Mesenchymal stem cell (in vitro differentiated cells and primary cell): ENCODE data around the gene ADAMTS18.

Source experiments
- DNase-seq: peaks from one replicate; pipeline ENCODE4 v3.0.0-alpha.2; 2013
- H2AFZ ChIP-seq: one replicate; pipeline ENCODE4 v1.6.1; 2013; ENCODE audit warnings: low read depth, mild to moderate bottlenecking, control low read depth, inconsistent platforms, low read length, moderate library complexity
- H2AK5ac ChIP-seq: 2 replicates; pipeline ENCODE4 v1.6.1; 2013; ENCODE audit warnings: low read length, moderate library complexity, mild to moderate bottlenecking, inconsistent platforms; ENCODE audit not compliant: severe bottlenecking
- H2BK120ac ChIP-seq: one replicate; pipeline ENCODE4 v1.6.1; 2013; ENCODE audit warnings: low read depth, mild to moderate bottlenecking, inconsistent platforms, low read length, moderate library complexity
- H2BK12ac ChIP-seq, 2 experiments: one replicate each; pipeline ENCODE4 v1.6.1; 2013; ENCODE audit warnings: inconsistent platforms in 2 of 2, low read length in 2 of 2, mild to moderate bottlenecking in 2 of 2, moderate library complexity in 2 of 2, control low read depth in 1 of 2
- H2BK15ac ChIP-seq: one replicate; pipeline ENCODE4 v1.6.1; 2013; ENCODE audit warnings: mild to moderate bottlenecking, low read depth, inconsistent platforms; ENCODE audit not compliant: poor library complexity, severe bottlenecking
- H2BK5ac ChIP-seq: 2 replicates; pipeline ENCODE4 v1.6.1; 2013; ENCODE audit warnings: low read depth, mild to moderate bottlenecking, low read length, control low read depth, inconsistent platforms; ENCODE audit not compliant: poor library complexity, severe bottlenecking
- H3K14ac ChIP-seq, 2 experiments: one replicate each; pipeline ENCODE4 v1.6.1; 2013; ENCODE audit warnings: inconsistent platforms in 2 of 2, low read length in 2 of 2, control low read depth in 1 of 2, mild to moderate bottlenecking in 1 of 2, moderate library complexity in 1 of 2
- H3K18ac ChIP-seq, 2 experiments: one replicate each; pipeline ENCODE4 v1.6.1; 2013; ENCODE audit warnings: inconsistent platforms in 2 of 2, low read length in 2 of 2, control low read depth in 1 of 2, low read depth in 1 of 2, mild to moderate bottlenecking in 1 of 2
- H3K23ac ChIP-seq, 2 experiments: one replicate each; pipeline ENCODE4 v1.6.1; 2013; ENCODE audit warnings: inconsistent platforms in 2 of 2, low read length in 2 of 2, mild to moderate bottlenecking in 2 of 2, moderate library complexity in 2 of 2, control low read depth in 1 of 2
- H3K27ac ChIP-seq: 2 replicates; pipeline ENCODE4 v1.5.1; 2013; ENCODE audit warnings: mild to moderate bottlenecking, moderate library complexity, low read length, control low read depth, inconsistent platforms; ENCODE audit not compliant: poor library complexity, severe bottlenecking
- H3K27me3 ChIP-seq, 2 experiments: 2 replicates each; pipeline versions ENCODE4 v1.6.1 to v1.7.0; 2013; ENCODE audit warnings: low read length in 2 of 2, mild to moderate bottlenecking in 2 of 2, moderate library complexity in 2 of 2, control low read depth in 1 of 2, inconsistent platforms in 1 of 2; ENCODE audit not compliant: control insufficient read depth in 1 of 2, insufficient read depth in 1 of 2
- H3K36me3 ChIP-seq, 2 experiments: 2 replicates each; pipeline versions ENCODE4 v1.6.1 to v1.7.0; 2013; ENCODE audit warnings: low read length in 2 of 2, control low read depth in 1 of 2, inconsistent platforms in 1 of 2, low read depth in 1 of 2, mild to moderate bottlenecking in 1 of 2; ENCODE audit not compliant: insufficient read depth in 2 of 2, control insufficient read depth in 1 of 2
- H3K4ac ChIP-seq, 2 experiments: one replicate each; pipeline ENCODE4 v1.6.1; 2013; ENCODE audit warnings: inconsistent platforms in 2 of 2, low read length in 2 of 2, mild to moderate bottlenecking in 2 of 2, moderate library complexity in 2 of 2, control low read depth in 1 of 2, low read depth in 1 of 2
- H3K4me1 ChIP-seq: 2 replicates; pipeline ENCODE4 v1.6.1; 2013; ENCODE audit warnings: low read depth, low read length, control low read depth; ENCODE audit not compliant: control insufficient read depth, insufficient read depth
- H3K4me2 ChIP-seq: 2 replicates; pipeline ENCODE4 v1.6.1; 2013; ENCODE audit warnings: low read length, mild to moderate bottlenecking, inconsistent platforms; ENCODE audit not compliant: poor library complexity, severe bottlenecking
- H3K4me3 ChIP-seq, 2 experiments: 2 replicates each; pipeline versions ENCODE4 v1.5.1 to v1.7.0; 2013; ENCODE audit warnings: low read length in 2 of 2, mild to moderate bottlenecking in 2 of 2, control low read depth in 1 of 2, low read depth in 1 of 2; ENCODE audit not compliant: insufficient read depth in 1 of 2
- H3K79me1 ChIP-seq: replicated peaks from 2 replicates; pipeline ENCODE4 v1.6.1; 2013; ENCODE audit warnings: mild to moderate bottlenecking, control low read depth, low read length, inconsistent platforms; ENCODE audit not compliant: poor library complexity, severe bottlenecking
- H3K9ac ChIP-seq: 2 replicates; pipeline ENCODE4 v1.7.0; 2013; ENCODE audit warnings: mild to moderate bottlenecking, low read length, moderate library complexity
- H3K9me3 ChIP-seq: 2 replicates; pipeline ENCODE4 v1.7.0; 2013; ENCODE audit warnings: mild to moderate bottlenecking, low read length; ENCODE audit not compliant: control insufficient read depth
- H4K8ac ChIP-seq: one replicate; pipeline ENCODE4 v1.6.1; 2013; ENCODE audit warnings: inconsistent platforms, mild to moderate bottlenecking, low read length, moderate library complexity
- H4K91ac ChIP-seq: one replicate; pipeline ENCODE4 v1.6.1; 2013; ENCODE audit warnings: mild to moderate bottlenecking, low read length, inconsistent platforms
- WGBS: methylation state at CpG from one replicate; pipeline ENCODE4 v1.1.7; 2013; ENCODE audit warnings: mixed read lengths; 5-methylcytosine and 5-hydroxymethylcytosine counted together

ADAMTS18 gene

GRCh38 chr16:77430787-77431585 lies 3.8 kb downstream of the ADAMTS18 start:
- no peaks in the 10 kb centered on the region for H3K9me3 ChIP-seq
- no peak overlapping the region for H2AFZ ChIP-seq
- no peaks in the 10 kb centered on the region for H3K79me1 ChIP-seq
- no peak overlapping the region for H4K91ac ChIP-seq
- H3K18ac ChIP-seq, result no peak overlapping the region
- no peaks in the 10 kb centered on the region for H3K36me3 ChIP-seq
- H2BK12ac ChIP-seq, result no peak overlapping the region
- no peak overlapping the region for H3K4me3 ChIP-seq
- no peak overlapping the region for H3K23ac ChIP-seq
- H3K4me2 ChIP-seq, result no peak overlapping the region
- peaks cover 39 to 62% of the 10 kb centered on the region in 2 experiments for H3K27me3 ChIP-seq
- WGBS, result 87% methylated on average over 16 of the region's 17 CpGs
- no peak overlapping the region for H3K27ac ChIP-seq
- H2BK120ac ChIP-seq, result no peak overlapping the region
- H2AK5ac ChIP-seq, result no peak overlapping the region
- H2BK5ac ChIP-seq, result no peak overlapping the region
- no peak for DNase-seq
- H3K4me1 ChIP-seq, result peaks cover 9% of the 10 kb centered on the region
- H4K8ac ChIP-seq, result no peak overlapping the region
- no peak overlapping the region for H3K4ac ChIP-seq
- H3K9ac ChIP-seq, result no peak overlapping the region
- H3K14ac ChIP-seq, result no peak overlapping the region
- no peak overlapping the region for H2BK15ac ChIP-seq

- no peak overlapping the region for H2BK15ac ChIP-seq
- H4K8ac ChIP-seq, result no peak overlapping the region
- no peaks in the 10 kb centered on the region for H3K79me1 ChIP-seq
- H2BK5ac ChIP-seq, result no peak overlapping the region
- H3K27ac ChIP-seq, result no peak overlapping the region
- no peak overlapping the region for H2BK12ac ChIP-seq
- no peak overlapping the region for H2AFZ ChIP-seq
- H3K18ac ChIP-seq, result no peak overlapping the region
- peaks cover 33 to 56% of the 10 kb centered on the region in 2 experiments for H3K27me3 ChIP-seq
- H3K4me2 ChIP-seq, result no peak overlapping the region
- no peak overlapping the region for H4K91ac ChIP-seq
- WGBS, result 96% methylated on average over 4 of the region's 4 CpGs
- H3K4me3 ChIP-seq, result no peak overlapping the region
- no peak overlapping the region for H3K9ac ChIP-seq
- no peak overlapping the region for H3K4ac ChIP-seq
- DNase-seq, result no peak
- no peaks in the 10 kb centered on the region for H3K9me3 ChIP-seq
- H3K14ac ChIP-seq, result no peak overlapping the region
- H3K23ac ChIP-seq, result no peak overlapping the region
- no peaks in the 10 kb centered on the region for H3K36me3 ChIP-seq
- no peak overlapping the region for H2AK5ac ChIP-seq
- no peak overlapping the region for H2BK120ac ChIP-seq
- peaks cover 9% of the 10 kb centered on the region for H3K4me1 ChIP-seq
These were observed 4.5 kb downstream of the ADAMTS18 start for GRCh38 chr16:77430360-77430759.

GRCh38 chr16:77424871-77425604 lies 9.8 kb downstream of the ADAMTS18 start:
- no peaks in the 10 kb centered on the region for H3K36me3 ChIP-seq
- no peak overlapping the region for H3K4ac ChIP-seq
- no peaks in the 10 kb centered on the region for H3K4me1 ChIP-seq
- DNase-seq, result no peak
- no peaks in the 10 kb centered on the region for H3K9me3 ChIP-seq
- WGBS, result 90% methylated on average over 10 of the region's 10 CpGs
- H2AK5ac ChIP-seq, result no peak overlapping the region
- no peaks in the 10 kb centered on the region for H3K79me1 ChIP-seq
- no peak overlapping the region for H3K18ac ChIP-seq
- peaks cover 11% of the 10 kb centered on the region in 2 experiments for H3K27me3 ChIP-seq
- H2BK15ac ChIP-seq, result no peak overlapping the region
- H3K4me2 ChIP-seq, result no peak overlapping the region
- H3K27ac ChIP-seq, result no peak overlapping the region
- H2BK5ac ChIP-seq, result no peak overlapping the region
- no peak overlapping the region for H3K14ac ChIP-seq
- H3K23ac ChIP-seq, result no peak overlapping the region
- H2BK120ac ChIP-seq, result no peak overlapping the region
- no peak overlapping the region for H3K9ac ChIP-seq
- H2AFZ ChIP-seq, result peak overlapping the region; percentile 24
- no peak overlapping the region for H3K4me3 ChIP-seq
- H4K91ac ChIP-seq, result no peak overlapping the region
- H4K8ac ChIP-seq, result no peak overlapping the region
- H2BK12ac ChIP-seq, result no peak overlapping the region

- H3K4me2 ChIP-seq, result no peak overlapping the region
- 100% methylated on average over 1 of the region's 2 CpGs for WGBS
- H3K4me1 ChIP-seq, result no peaks in the 10 kb centered on the region
- no peaks in the 10 kb centered on the region for H3K9me3 ChIP-seq
- H2BK12ac ChIP-seq, result no peak overlapping the region
- no peak overlapping the region for H3K14ac ChIP-seq
- H2BK15ac ChIP-seq, result no peak overlapping the region
- no peak overlapping the region for H3K4ac ChIP-seq
- no peak overlapping the region for H2BK5ac ChIP-seq
- H4K91ac ChIP-seq, result no peak overlapping the region
- H2AFZ ChIP-seq, result no peak overlapping the region
- H3K27me3 ChIP-seq, result peaks cover 4 to 11% of the 10 kb centered on the region in 2 experiments
- no peak overlapping the region for H3K18ac ChIP-seq
- no peak overlapping the region for H2AK5ac ChIP-seq
- no peak overlapping the region for H4K8ac ChIP-seq
- no peak overlapping the region for H3K4me3 ChIP-seq
- no peak overlapping the region for H2BK120ac ChIP-seq
- H3K79me1 ChIP-seq, result no peaks in the 10 kb centered on the region
- H3K9ac ChIP-seq, result no peak overlapping the region
- DNase-seq, result no peak
- no peaks in the 10 kb centered on the region for H3K36me3 ChIP-seq
- no peak overlapping the region for H3K23ac ChIP-seq
- no peak overlapping the region for H3K27ac ChIP-seq
These were observed 12.5 kb downstream of the ADAMTS18 start for GRCh38 chr16:77422196-77422784.
